Tibial artery (tissue), 4 donors: Measurements from ENCODE around the gene CDK11B.
A peak's percentile ranks its signal among the peaks of the same experiment; 100 is the strongest.

ENCODE experiments used
- DNase-seq, 2 donors: peaks; one replicate each; pipeline ENCODE4 v3.0.0-alpha.2; 2019
- H3K27ac ChIP-seq, 2 donors: fragments of 200-600 bp; sonication (generic) in 1 of 2; 1 replicate in 1 of 2; 2 replicates in 1 of 2; pipeline ENCODE4 v1.5.1; 2018 to 2019; ENCODE audit warnings: mild to moderate bottlenecking in 1 of 2
- H3K27me3 ChIP-seq, 2 donors: fragments of 200-600 bp; sonication (generic) in 1 of 2; one replicate each; pipeline versions ENCODE4 v1.5.1 to v1.6.0; 2016 to 2019
- H3K36me3 ChIP-seq, 3 donors: fragments of 200-600 bp; sonication (generic) in 2 of 3; one replicate each; pipeline ENCODE4 v1.5.1; 2016 to 2019; ENCODE audit warnings: mild to moderate bottlenecking in 2 of 3
- H3K4me1 ChIP-seq, 4 donors: fragments of 200-600 bp; sonication (generic) in 2 of 4; 1 replicate in 3 of 4; 2 replicates in 1 of 4; pipeline ENCODE4 v1.5.1; 2016 to 2019
- H3K4me3 ChIP-seq, 2 donors: fragments of 200-600 bp; sonication (generic) in 1 of 2; 1 replicate in 1 of 2; 2 replicates in 1 of 2; pipeline ENCODE4 v1.5.1; 2018 to 2019; ENCODE audit warnings: mild to moderate bottlenecking in 2 of 2
- H3K9me3 ChIP-seq, 3 donors: fragments of 200-600 bp; sonication (generic) in 1 of 3; one replicate each; pipeline ENCODE4 v1.5.1; 2016 to 2019
- intact Hi-C: fragments of 100-400 bp; cut with DNase I; formaldehyde crosslinking; loops from one replicate; pipeline ENCODE4 v1.15.0; 2023; ENCODE audit warnings: low total_unique reads
- TF ChIP-seq, protein P1 (sequence below), 2 experiments: fragments of 200-600 bp in 1 of 2; fragments of 450-650 bp in 1 of 2; IDR thresholded peaks; one replicate each; pipeline ENCODE4 v1.5.1; 2017 to 2019; ENCODE audit warnings: antibody characterized with exemption in 2 of 2, mild to moderate bottlenecking in 1 of 2, moderate library complexity in 1 of 2

The CDK11B gene

DNA sequence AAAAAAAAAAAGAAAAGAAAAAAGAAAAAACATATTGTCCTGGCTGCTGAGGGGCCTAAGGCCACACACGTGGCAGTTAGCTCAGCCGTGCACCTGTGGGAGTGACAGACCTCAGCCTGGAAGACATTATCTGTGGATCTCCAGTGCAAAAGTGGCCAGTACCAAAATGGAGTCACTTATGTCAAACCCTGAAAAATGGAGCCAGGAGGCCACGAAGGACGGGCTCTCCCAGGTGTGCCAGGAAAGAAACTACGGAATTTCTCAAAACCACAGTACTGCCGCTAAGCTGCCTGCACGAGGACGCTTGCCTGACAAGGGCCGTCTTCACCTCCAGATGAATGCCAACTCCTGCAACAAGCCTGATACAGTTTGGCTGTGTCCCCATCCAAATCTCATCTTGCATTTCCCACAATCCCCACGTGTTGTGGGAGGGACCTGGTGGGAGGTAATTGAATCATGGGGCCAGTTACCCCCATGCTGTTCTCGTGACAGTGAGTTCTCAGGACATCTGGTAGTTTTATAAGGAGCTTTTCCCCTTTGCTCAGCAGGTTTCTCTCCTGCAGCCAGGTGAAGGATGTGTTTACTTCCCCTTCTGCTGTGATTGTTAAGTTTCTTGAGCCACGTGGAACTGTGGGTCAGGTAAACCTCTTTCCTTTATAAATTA, 48.9 kb downstream of the CDK11B start:
- Histone ChIP-seq H3K4me3 (no peak overlapping the region), H3K27me3 (peaks cover 0 to 6% of the 10 kb centered on the region in 2 donors), H3K9me3 (no peaks in the 10 kb centered on the region), H3K36me3 (no peaks in the 10 kb centered on the region), H3K4me1 (peaks cover 5 to 21% (median 17%) of the 10 kb centered on the region in 4 donors), H3K27ac (no peak overlapping the region)
- no peak for DNase-seq
- TF ChIP-seq, protein P1, sequence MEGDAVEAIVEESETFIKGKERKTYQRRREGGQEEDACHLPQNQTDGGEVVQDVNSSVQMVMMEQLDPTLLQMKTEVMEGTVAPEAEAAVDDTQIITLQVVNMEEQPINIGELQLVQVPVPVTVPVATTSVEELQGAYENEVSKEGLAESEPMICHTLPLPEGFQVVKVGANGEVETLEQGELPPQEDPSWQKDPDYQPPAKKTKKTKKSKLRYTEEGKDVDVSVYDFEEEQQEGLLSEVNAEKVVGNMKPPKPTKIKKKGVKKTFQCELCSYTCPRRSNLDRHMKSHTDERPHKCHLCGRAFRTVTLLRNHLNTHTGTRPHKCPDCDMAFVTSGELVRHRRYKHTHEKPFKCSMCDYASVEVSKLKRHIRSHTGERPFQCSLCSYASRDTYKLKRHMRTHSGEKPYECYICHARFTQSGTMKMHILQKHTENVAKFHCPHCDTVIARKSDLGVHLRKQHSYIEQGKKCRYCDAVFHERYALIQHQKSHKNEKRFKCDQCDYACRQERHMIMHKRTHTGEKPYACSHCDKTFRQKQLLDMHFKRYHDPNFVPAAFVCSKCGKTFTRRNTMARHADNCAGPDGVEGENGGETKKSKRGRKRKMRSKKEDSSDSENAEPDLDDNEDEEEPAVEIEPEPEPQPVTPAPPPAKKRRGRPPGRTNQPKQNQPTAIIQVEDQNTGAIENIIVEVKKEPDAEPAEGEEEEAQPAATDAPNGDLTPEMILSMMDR (IDR thresholded peaks at IDR 0.05), result no peak
- intact Hi-C loops, result no loop called here

DNA sequence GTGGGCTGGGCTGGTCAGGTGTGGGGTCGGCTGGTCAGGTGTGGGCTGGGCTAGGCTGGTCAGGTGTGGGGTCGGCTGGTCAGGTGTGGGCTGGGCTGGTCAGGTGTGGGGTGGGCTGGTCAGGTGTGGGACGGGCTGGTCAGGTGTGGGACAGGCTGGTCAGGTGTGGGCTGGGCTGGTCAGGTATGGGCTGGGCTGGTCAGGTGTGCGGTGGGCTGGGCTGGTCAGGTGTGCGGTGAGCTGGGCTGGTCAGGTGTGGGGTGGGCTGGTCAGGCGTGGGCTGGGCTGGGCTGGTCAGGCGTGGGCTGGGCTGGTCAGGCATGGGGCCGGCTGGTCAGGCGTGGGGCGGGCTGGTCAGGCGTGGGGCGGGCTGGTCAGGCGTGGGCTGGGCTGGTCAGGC, 52.6 kb downstream of the CDK11B start:
- Histone ChIP-seq H3K9me3 (no peaks in the 10 kb centered on the region), H3K27ac (no peak overlapping the region), H3K36me3 (no peaks in the 10 kb centered on the region), H3K4me3 (no peak overlapping the region), H3K27me3 (peaks cover 0 to 42% of the 10 kb centered on the region in 2 donors), H3K4me1 (no peaks in the 10 kb centered on the region)
- intact Hi-C loops, result no loop called here
- DNase-seq, result no peak
- TF ChIP-seq, protein P1 (IDR thresholded peaks at IDR 0.05), result no peak

DNA sequence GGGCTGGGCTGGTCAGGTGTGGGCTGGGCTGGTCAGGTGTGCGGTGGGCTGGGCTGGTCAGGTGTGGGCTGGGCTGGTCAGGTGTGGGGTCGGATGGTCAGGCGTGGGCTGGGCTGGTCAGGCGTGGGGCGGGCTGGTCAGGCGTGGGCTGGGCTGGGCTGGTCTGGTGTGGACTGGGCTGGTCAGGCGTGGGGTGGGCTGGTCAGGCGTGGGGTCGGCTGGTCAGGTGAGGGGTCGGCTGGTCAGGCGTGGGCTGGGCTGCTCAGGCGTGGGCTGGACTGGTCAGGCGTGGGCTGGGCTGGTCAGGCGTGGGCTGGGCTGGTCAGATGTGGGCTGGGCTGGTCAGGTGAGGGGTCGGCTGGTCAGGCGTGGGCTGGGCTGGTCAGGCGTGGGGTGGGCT, 53.1 kb downstream of the CDK11B start:
- no peak for DNase-seq
- peaks cover 0 to 47% of the 10 kb centered on the region in 2 donors for H3K27me3 ChIP-seq
- no peaks in the 10 kb centered on the region for H3K9me3 ChIP-seq
- H3K27ac ChIP-seq, result no peak overlapping the region
- no peak overlapping the region for H3K4me3 ChIP-seq
- H3K4me1 ChIP-seq, result peaks cover 0 to 2% (median under 1%) of the 10 kb centered on the region in 4 donors
- H3K36me3 ChIP-seq, result no peaks in the 10 kb centered on the region
- intact Hi-C loops, result no loop called here
- TF ChIP-seq, protein P1 (IDR thresholded peaks at IDR 0.05), result no peak

DNA sequence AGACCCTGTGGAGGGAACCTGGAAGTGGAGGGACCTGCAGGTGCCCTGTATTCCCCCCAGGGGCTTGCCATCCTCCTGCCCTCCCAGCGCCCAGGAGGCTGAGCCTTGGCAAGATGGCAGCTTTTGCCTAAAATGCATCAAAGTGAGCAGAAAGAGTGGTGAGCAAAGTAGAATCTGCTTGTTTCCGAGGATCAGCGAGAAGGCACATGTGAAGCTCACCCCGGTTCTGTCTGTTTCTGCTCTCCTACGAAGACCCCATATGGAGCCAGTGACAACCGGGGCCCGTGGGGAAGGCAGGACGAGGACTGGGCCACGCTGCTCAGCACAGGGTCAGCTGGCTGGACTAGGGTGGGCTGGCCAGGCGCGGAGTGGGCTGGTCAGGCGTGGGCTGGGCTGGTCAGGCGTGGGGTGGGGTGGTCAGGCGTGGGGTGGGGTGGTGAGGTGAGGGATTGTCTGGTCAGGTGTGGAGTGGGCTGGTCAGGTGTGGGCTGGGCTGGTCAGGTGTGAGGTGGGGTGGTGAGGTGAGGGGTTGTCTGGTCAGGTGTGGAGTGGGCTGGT, 53.7 kb downstream of the CDK11B start:
- no peak overlapping the region for H3K27ac ChIP-seq
- no peak for DNase-seq
- intact Hi-C loops, result no loop called here

DNA sequence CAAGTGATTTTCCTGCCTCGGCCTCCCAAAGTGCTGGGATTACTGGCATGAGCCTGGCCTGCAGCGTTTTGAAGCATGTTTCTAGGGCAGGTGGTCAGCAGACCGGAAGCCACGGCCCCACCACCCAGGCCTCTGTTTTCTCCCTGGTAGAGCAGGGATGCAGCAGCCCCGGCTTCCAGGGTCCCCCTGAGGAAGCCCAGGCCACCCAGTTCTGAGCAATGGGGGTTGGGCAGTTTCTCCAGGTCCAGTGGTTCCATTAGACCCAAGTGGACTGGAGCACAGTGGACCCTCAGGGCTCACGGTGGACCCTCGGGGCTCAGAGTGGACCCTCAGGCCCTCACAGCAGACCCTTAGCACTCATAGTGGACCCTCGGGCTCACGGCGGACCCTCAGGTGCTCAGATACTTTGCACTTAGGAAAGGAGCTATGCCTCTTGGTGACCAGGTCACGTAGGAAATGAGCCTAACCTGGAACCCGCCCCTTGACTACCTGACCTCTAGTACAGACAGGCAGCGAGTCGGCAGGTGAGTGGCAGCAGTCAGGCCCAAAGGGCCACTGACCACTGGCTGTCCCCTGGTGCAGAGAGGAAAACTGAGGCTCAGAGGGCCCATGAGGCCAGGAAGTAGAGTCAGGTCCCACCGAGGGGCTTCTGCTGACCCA, 54.3 kb downstream of the CDK11B start:
- Histone ChIP-seq H3K27me3 (peaks cover 0 to 55% of the 10 kb centered on the region in 2 donors), H3K9me3 (no peaks in the 10 kb centered on the region), H3K4me1 (peaks cover 0 to 12% (median 9%) of the 10 kb centered on the region in 4 donors), H3K27ac (no peak overlapping the region), H3K4me3 (no peak overlapping the region), H3K36me3 (no peaks in the 10 kb centered on the region)
- intact Hi-C loops, result no loop called here
- TF ChIP-seq, protein P1 (IDR thresholded peaks at IDR 0.05), result no peak
- DNase-seq, result peak in 1 of 2 donors; percentile 62

More for the DNA sequence above, 53.7 kb downstream of the CDK11B start:
- H3K36me3 ChIP-seq, result no peaks in the 10 kb centered on the region
- TF ChIP-seq, protein P1 (IDR thresholded peaks at IDR 0.05), result no peak
- H3K27me3 ChIP-seq, result peaks cover 0 to 53% of the 10 kb centered on the region in 2 donors
- no peak overlapping the region for H3K4me3 ChIP-seq
- H3K4me1 ChIP-seq, result peaks cover 0 to 8% (median 7%) of the 10 kb centered on the region in 4 donors
- no peaks in the 10 kb centered on the region for H3K9me3 ChIP-seq
